ENCODE measurements around the gene DICER1. TPM values are rescaled to one million over a fixed set of nuclear protein-coding genes. Genes with fewer than 3 reads are reported as not detected.

DICER1 gene
- total RNA-seq, 1 experiment from 2014 or later, result 62.0 TPM

- POLR2A ChIA-PET, result no interaction called here
- Mint-ChIP-seq H3K36me3 (no peaks in the 10 kb centered on the region), H3K4me1 (no peaks in the 10 kb centered on the region), H3K27me3 (ENCODE audit: low read depth) (no peaks in the 10 kb centered on the region), H3K4me3 (no peak overlapping the region), H3K27ac (no peak overlapping the region), H3K9me3 (no peaks in the 10 kb centered on the region)
- TF ChIP-seq FOXJ3 (CRISPR knock-in tag; IDR thresholded peaks at IDR 0.05; ENCODE audit: borderline replicate concordance), result no peak
- TF ChIP-seq ELF4 (CRISPR knock-in tag; IDR thresholded peaks at IDR 0.05; ENCODE audit: low read depth), result no peak
- no peak for TF ChIP-seq PRDM15 (CRISPR knock-in tag; IDR thresholded peaks at IDR 0.05)
- TF ChIP-seq ZNF671 (CRISPR knock-in tag; IDR thresholded peaks at IDR 0.05), result no peak
- no peak for TF ChIP-seq ETV6 (CRISPR knock-in tag; IDR thresholded peaks at IDR 0.05)
- no peak for TF ChIP-seq SMAD3 (CRISPR knock-in tag; IDR thresholded peaks at IDR 0.05; ENCODE audit: borderline replicate concordance)
- no peak for TF ChIP-seq TEAD4 (CRISPR knock-in tag; IDR thresholded peaks at IDR 0.05)
- no peak for TF ChIP-seq ATF2 (CRISPR knock-in tag; IDR thresholded peaks at IDR 0.05; ENCODE audit: borderline replicate concordance, low read depth)
- no peak for TF ChIP-seq E2F5 (CRISPR knock-in tag; IDR thresholded peaks at IDR 0.05)
- TF ChIP-seq ZSCAN18 (CRISPR knock-in tag; IDR thresholded peaks at IDR 0.05), result no peak
- TF ChIP-seq JAZF1 (CRISPR knock-in tag; IDR thresholded peaks at IDR 0.05), result no peak
- TF ChIP-seq TP53 (CRISPR knock-in tag; IDR thresholded peaks at IDR 0.05), result no peak
- no peak for TF ChIP-seq SP1 (CRISPR knock-in tag; conservative IDR thresholded peaks at IDR 0.05)
- TF ChIP-seq GABPB1 (CRISPR knock-in tag; IDR thresholded peaks at IDR 0.05), result no peak
- TF ChIP-seq USF2 (CRISPR knock-in tag; IDR thresholded peaks at IDR 0.05), result no peak
- no peak for TF ChIP-seq SOX15 (CRISPR knock-in tag; IDR thresholded peaks at IDR 0.05)
- TF ChIP-seq SMAD4 (CRISPR knock-in tag; IDR thresholded peaks at IDR 0.05), result no peak
- CTCF ChIA-PET, result no interaction called here
- ATAC-seq, result no peak
- DNase-seq (ENCODE audit: low spot score), result no peak
Observed at GRCh38 chr14:95057147-95057546, 100.2 kb downstream of the DICER1 start.

- Mint-ChIP-seq H3K27ac (no peak overlapping the region), H3K4me1 (no peaks in the 10 kb centered on the region), H3K27me3 (ENCODE audit: low read depth) (no peaks in the 10 kb centered on the region), H3K9me3 (no peaks in the 10 kb centered on the region), H3K36me3 (no peaks in the 10 kb centered on the region), H3K4me3 (no peak overlapping the region)
- DNase-seq (ENCODE audit: low spot score), result no peak
- no peak for ATAC-seq
- no peak for TF ChIP-seq JUN (CRISPR knock-in tag; IDR thresholded peaks at IDR 0.05)
- TF ChIP-seq ZNF219 (CRISPR knock-in tag; IDR thresholded peaks at IDR 0.05; ENCODE audit: borderline replicate concordance), result no peak
- no peak for TF ChIP-seq IRF1 (CRISPR knock-in tag; IDR thresholded peaks at IDR 0.05)
- TF ChIP-seq FOXK1 (CRISPR knock-in tag; IDR thresholded peaks at IDR 0.05), result no peak
- no peak for TF ChIP-seq ZNF263 (CRISPR knock-in tag; IDR thresholded peaks at IDR 0.05; ENCODE audit: low read depth)
- ChIA-PET CTCF (no interaction called here), POLR2A (no interaction called here)
Observed at GRCh38 chr14:95056476-95056875, 100.9 kb downstream of the DICER1 start.
